ENCODE data around the gene NTN3. TPM values are rescaled to one million over a fixed set of nuclear protein-coding genes. Genes with fewer than 3 reads are reported as not detected.
"Not testable (repeated sequence)": the region's sequence is repeated elsewhere in the genome, so short reads cannot be mapped to it uniquely, and the experiment has no call there.

NTN3 gene
- total RNA-seq, 1 donor from 2014 or later: not detected

- no peak for DNase-seq (ENCODE audit: low read depth, low spot score)
Measured at GRCh38 chr16:2478279-2478678, 7.2 kb downstream of the NTN3 start.

- not testable (repeated sequence) for DNase-seq (ENCODE audit: low read depth, low spot score)
Measured at GRCh38 chr16:2479996-2480395, 8.9 kb downstream of the NTN3 start.

GRCh38 chr16:2480948-2481347 lies 9.9 kb downstream of the NTN3 start:
- DNase-seq (ENCODE audit: low read depth, low spot score): no peak

DNA sequence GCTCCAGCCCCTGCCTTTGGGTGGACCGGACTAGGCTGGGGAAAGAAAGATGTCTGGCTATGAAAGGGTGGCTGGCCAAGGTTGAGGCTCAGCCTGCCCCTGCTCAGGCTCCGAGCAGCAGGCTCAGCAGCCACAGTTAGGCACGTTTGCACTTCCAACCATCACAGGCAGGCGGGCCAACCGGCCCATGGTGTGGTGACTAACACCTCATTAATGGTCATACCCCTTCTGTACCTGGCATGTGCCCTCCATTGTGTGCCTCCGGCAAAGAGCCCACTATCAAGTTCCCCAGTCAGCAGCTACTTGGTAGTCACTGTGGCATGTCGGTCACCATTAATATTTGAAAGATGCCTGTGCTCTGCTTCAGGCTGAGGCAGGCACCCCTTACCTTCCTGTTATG lies 10.6 kb downstream of the NTN3 start:
- no peak for DNase-seq (ENCODE audit: low read depth, low spot score)

DNA sequence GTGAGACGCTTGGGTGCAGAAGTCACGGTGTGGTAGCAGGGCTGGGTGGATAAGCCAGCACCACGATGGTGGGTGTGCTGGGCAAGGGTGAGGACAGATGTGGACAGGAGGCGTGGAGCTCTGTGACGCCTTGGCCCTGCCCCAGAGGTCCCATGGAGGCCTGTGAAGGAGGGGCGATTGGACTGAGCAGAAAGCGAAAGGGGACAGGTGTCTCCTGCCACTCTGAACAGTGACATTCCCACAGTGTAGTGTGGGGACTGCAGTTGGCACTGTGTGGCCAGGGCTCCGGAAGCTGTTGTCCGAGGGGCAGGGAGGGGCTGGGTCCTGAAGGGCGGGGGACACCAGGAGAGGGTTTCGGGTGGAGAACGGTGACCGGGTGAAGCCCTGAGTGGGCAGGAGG lies 11.2 kb downstream of the NTN3 start:
- DNase-seq (ENCODE audit: low read depth, low spot score): no peak

DNA sequence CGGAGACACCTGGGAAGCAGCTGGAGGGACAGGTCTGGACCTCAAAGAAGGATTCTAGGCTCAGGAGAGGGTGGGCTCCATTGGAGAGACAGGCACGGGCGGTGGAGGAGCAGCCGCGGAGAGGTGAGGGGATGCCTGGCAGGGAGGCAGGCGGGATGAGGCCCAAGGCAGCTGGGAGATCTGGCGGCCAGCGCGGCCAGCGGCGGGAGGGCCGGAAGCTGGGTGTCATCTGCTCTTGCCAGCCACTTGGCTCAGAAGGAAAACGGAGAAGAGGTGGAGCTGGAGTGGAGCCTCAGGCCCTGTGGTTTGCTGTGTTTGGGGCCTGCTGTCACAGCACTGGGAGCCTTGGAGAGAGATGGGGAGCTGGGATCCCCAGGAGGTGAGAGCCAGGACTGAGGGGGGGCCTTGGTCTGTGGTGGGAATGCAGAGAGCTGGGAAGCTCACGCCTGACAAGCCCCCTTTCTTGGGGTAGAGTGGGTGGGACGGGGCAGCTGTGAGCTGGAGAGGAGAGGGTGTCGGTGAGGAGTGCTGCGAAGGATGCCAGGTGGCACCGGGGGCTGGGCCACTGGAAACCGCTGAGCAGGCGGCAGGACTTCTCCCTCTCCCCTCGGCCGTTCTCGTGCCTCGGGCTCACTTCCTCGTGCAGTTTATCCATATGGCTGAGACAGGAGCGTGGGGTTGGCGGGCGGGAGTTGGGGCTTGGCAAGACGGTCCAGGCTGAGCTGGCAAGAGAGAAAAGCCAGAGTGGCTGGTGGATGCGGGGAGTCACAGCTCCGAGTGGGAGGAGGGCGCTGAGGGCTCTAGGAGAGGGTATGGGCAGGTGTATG lies 11.8 kb downstream of the NTN3 start:
- DNase-seq (ENCODE audit: low read depth, low spot score): no peak

DNA sequence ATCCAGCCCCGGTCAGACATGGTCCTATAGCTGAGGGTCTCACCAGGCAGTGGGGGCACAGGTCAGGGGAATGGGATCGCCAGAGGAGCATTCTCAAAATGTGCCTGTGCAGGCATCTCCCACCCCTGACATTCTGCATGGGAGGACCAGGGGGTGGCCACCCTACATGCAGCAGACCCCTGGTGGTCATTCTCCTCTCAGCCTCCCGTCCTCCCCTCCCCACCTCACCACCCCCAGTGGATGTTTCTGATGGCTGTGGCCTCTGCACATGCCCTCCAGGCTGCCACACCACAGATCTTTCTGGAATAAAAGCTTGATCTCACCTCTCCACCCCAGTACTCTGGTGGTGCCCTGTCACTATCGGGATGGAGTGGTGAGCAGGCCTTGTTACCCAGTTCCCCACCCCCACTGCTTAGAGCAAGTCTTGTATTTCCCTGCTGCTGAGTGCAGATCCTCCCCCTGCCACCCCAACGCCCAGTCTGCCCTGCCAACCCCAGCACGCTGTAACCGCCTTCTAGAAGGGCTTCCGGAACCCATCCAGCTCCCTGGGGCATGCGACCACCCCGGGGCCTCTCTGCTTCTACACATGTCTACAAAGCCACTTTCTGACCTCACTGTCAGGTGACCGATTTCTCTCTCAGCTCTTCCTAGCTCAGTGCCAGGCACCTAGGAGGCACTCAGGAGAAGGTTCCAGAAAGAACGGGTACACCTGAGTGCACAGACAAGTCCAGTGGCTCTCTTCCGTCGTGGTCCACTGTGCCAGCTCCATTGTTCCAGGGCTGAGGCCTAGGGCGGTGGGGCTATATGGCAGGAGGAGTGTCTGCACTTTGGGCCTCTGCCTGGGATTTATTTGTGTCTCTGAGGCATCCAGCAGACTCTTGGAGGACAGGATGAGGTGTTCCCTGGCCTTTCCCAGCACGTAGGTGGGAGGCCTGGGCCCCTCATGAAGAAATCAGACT lies 13.1 kb downstream of the NTN3 start:
- no peak for DNase-seq (ENCODE audit: low read depth, low spot score)

GRCh38 chr16:2484898-2485508 lies 13.9 kb downstream of the NTN3 start:
- DNase-seq (ENCODE audit: low read depth, low spot score): no peak

GRCh38 chr16:2485811-2486507 lies 14.9 kb downstream of the NTN3 start:
- DNase-seq (ENCODE audit: low read depth, low spot score): no peak

DNA sequence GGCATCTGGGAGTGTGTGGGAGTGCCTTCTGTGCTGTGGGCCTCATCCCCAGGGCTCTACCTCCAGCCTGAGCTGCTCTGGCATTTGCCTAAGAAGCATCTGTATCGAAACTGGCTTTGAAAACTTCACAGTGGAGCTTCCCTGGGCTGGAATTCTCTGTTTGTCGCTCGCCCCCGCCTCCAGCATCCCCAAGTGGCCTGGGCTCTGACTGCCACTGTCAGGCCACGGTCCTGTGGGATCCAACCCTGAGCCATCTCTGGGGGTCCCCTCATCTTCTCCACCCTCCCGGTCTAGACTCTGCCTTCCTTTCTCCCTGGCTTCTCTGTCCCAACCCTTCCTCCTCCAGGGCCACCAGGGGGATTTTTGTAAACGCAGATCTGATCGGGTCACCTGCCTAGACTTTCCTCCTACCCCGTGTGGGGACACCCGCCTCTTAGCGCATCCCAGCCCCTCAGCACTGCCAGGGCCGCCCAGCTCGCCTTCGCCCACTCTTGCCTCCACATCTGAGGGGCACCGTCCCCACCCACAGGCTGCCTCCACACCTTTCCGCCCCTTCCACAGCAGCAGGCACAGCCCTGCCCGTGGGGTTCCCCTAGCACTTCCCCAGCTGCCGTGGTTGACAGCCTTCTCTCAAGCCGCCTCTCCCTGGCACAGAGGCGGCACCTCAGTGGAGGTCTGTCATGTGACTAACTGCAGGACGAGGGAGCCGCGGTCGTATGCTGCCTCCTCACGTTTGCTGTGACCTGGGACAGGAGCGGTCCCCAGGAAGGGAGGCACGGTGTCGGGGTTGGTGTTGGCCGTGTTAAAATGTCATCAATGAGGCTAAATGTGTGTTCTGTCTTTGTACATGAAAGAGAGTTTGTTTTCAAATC lies 15.8 kb downstream of the NTN3 start:
- no peak for DNase-seq (ENCODE audit: low read depth, low spot score)

GRCh38 chr16:2487517-2487842 lies 16.4 kb downstream of the NTN3 start:
- no peak for DNase-seq (ENCODE audit: low read depth, low spot score)

- no peak for DNase-seq (ENCODE audit: low read depth, low spot score)
Measured at GRCh38 chr16:2487903-2488531, 16.9 kb downstream of the NTN3 start.

- DNase-seq (ENCODE audit: low read depth, low spot score): no peak
Measured at GRCh38 chr16:2489581-2489980, 18.5 kb downstream of the NTN3 start.

DNA sequence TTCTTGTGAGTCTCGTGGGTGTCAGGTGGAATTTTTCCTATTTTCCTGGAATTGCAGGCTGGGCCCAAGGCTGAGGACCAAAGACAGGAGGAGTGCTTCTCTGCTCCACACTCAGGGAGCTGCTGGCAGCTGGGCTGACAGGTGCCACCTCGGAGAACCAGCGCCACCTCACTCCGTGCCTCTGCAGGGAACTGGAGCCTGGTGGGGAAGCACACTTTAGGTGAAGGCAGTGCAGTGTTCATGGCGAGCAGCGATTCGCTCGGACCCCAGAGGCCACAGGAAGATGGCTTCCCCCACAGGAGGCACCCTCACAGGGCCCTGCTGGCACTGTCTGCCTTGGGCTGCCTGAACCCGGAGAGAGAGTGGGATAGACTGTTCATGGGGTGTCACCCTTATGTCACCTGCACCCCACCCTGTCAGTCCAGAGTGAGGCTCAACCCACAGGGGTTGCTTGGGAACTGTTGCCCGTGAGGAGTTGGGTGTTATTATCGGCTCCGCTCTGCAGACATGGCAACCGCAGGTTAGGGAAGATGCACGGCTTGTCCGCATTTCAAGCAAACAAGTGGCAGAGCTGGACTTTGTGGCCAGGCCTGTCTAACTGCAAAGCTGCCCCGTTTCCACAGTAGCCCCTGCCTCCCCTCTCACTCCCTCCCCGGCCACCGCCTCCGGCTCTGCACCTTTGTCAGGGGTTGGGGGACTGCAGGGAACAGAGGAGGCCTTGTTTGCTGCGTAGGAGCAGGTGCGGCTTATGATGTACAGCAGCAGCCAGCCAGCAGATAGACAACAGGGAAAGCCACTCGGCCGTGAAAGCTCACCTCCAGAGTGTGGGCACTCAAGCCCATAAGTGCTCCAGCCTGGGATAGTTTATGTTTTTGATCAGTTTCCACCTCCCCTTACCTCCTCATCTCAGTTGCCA lies 19.4 kb downstream of the NTN3 start:
- no peak for DNase-seq (ENCODE audit: low read depth, low spot score)

DNA sequence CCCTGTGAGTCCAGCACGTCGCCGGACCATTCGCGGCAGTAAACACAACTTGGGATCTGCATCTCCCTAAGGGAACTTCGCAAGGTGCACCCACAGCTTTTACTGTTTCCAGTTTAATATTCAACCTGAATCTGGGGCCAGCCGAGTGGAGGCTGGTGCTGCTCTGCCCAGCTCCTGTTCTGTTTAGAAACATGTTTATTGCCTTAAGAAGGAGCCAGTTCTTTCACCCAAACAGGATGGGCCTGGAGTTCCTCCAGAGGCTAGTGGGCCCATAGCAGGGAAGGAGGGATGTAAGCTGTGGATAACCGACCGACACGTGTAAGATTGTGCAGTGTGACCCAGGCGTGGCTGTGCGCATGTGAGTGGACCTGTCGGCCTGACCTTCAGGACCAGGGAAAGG lies 21.2 kb downstream of the NTN3 start:
- DNase-seq (ENCODE audit: low read depth, low spot score): no peak

- no peak for DNase-seq (ENCODE audit: low read depth, low spot score)
Measured at GRCh38 chr16:2493605-2494004, 22.5 kb downstream of the NTN3 start.

DNA sequence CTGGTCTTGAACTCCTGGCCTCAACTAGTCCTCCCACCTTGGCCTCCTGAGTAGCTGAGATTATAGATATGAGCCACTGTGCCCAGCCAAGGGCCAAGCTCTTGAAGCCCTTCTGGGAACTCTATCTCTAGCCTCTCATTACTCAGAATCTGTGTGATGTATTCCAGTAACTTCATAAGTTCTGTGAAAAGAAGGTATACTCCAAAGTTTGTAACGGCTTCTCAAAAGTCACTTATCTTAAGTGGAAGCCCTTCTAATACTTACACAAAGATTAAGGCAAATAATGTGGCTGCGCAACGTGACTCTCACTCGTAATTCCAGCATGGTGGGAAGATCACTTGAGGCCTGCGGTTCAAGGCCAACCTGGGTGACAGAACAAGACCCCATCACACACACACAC lies 23.5 kb downstream of the NTN3 start:
- DNase-seq (ENCODE audit: low read depth, low spot score): no peak

GRCh38 chr16:2495041-2495440 lies 23.9 kb downstream of the NTN3 start:
- no peak for DNase-seq (ENCODE audit: low read depth, low spot score)

All from pulmonary artery endothelial cell (primary cell).